ENCODE data around the gene GHSR.

Gene GHSR

GRCh38 chr3:172410702-172411477, 37.4 kb downstream of the GHSR start:
- DNase-seq (ENCODE audit: low read depth, low spot score): no peak
- no peak for TF ChIP-seq CTCF (IDR thresholded peaks at IDR 0.05; ENCODE audit: low read depth, low read length)
- no peak overlapping the region for H3K4me3 ChIP-seq (ENCODE audit: low read depth, low read length)
- in situ Hi-C loops (cut with HindIII; ENCODE audit: low sequenced_read_pairs): no loop called here

GRCh38 chr3:172407872-172408271, 40.4 kb downstream of the GHSR start:
- DNase-seq (ENCODE audit: low read depth, low spot score): no peak
- no peak for TF ChIP-seq CTCF (IDR thresholded peaks at IDR 0.05; ENCODE audit: low read depth, low read length)
- in situ Hi-C loops (cut with HindIII; ENCODE audit: low sequenced_read_pairs): no loop called here
- no peak overlapping the region for H3K4me3 ChIP-seq (ENCODE audit: low read depth, low read length)

- no peak overlapping the region for H3K4me3 ChIP-seq (ENCODE audit: low read depth, low read length)
- no peak for DNase-seq (ENCODE audit: low read depth, low spot score)
- no peak for TF ChIP-seq CTCF (IDR thresholded peaks at IDR 0.05; ENCODE audit: low read depth, low read length)
- in situ Hi-C loops (cut with HindIII; ENCODE audit: low sequenced_read_pairs): no loop called here
These were observed 42.3 kb downstream of the GHSR start for GRCh38 chr3:172405914-172406313.

- DNase-seq (ENCODE audit: low read depth, low spot score): no peak
- no peak for TF ChIP-seq CTCF (IDR thresholded peaks at IDR 0.05; ENCODE audit: low read depth, low read length)
- in situ Hi-C loops (cut with HindIII; ENCODE audit: low sequenced_read_pairs): no loop called here
- H3K4me3 ChIP-seq (ENCODE audit: low read depth, low read length): no peak overlapping the region
These were observed 43.9 kb downstream of the GHSR start for GRCh38 chr3:172404237-172404962.

GRCh38 chr3:172402892-172403643, 45.2 kb downstream of the GHSR start:
- no peak overlapping the region for H3K4me3 ChIP-seq (ENCODE audit: low read depth, low read length)
- TF ChIP-seq CTCF (IDR thresholded peaks at IDR 0.05; ENCODE audit: low read depth, low read length): no peak
- no peak for DNase-seq (ENCODE audit: low read depth, low spot score)
- in situ Hi-C loops (cut with HindIII; ENCODE audit: low sequenced_read_pairs): no loop called here

GRCh38 chr3:172402090-172402489, 46.2 kb downstream of the GHSR start:
- TF ChIP-seq CTCF (IDR thresholded peaks at IDR 0.05; ENCODE audit: low read depth, low read length): no peak
- in situ Hi-C loops (cut with HindIII; ENCODE audit: low sequenced_read_pairs): no loop called here
- no peak for DNase-seq (ENCODE audit: low read depth, low spot score)
- no peak overlapping the region for H3K4me3 ChIP-seq (ENCODE audit: low read depth, low read length)

All from astrocyte of the spinal cord (primary cell).